ENCODE measurements around the gene PBX1. TPM values are rescaled to one million over a fixed set of nuclear protein-coding genes. Genes with fewer than 3 reads are reported as not detected.

PBX1 gene
- polyA plus RNA-seq, 1 donor (not counting 4 experiments of a cell fraction or from before 2014, with no cell fraction given): 2.2 TPM

GRCh38 chr1:164575356-164575886 lies 16.4 kb downstream of the PBX1 start:
- H3K9me3 ChIP-seq (ENCODE audit: control insufficient read depth, low read depth, low read length): no peaks in the 10 kb centered on the region
- H3K36me3 ChIP-seq (ENCODE audit: control insufficient read depth in 2 of 2, extremely low read depth in 1 of 2, insufficient read depth in 2 of 2, low read length in 2 of 2): no peaks in the 10 kb centered on the region
- DNase-seq (ENCODE audit: low read depth, low spot score) (no peak), FAIRE-seq (no peak)
- H4K20me1 ChIP-seq (ENCODE audit: control insufficient read depth, extremely low read depth, insufficient read depth, low read length): no peaks in the 10 kb centered on the region
- H3K9me1 ChIP-seq (ENCODE audit: control insufficient read depth, extremely low read depth, insufficient read depth, low read length): no peaks in the 10 kb centered on the region
- TF ChIP-seq CTCF (optimal IDR thresholded peaks at IDR 0.05 in 1 of 3, IDR thresholded peaks at IDR 0.05 in 1 of 3, conservative IDR thresholded peaks at IDR 0.05 in 1 of 3; ENCODE audit: extremely low read depth in 1 of 3, insufficient read depth in 2 of 3, low read length in 3 of 3) (no peak), EZH2 (IDR thresholded peaks at IDR 0.05; ENCODE audit: low read length) (no peak)
- no peaks in the 10 kb centered on the region for H3K27me3 ChIP-seq (ENCODE audit: control insufficient read depth, extremely low read depth, insufficient read depth, low read length)
- no peak overlapping the region for H3K27ac ChIP-seq (ENCODE audit: control insufficient read depth, insufficient read depth, low read length)
- H3K9ac ChIP-seq (ENCODE audit: control insufficient read depth, extremely low read depth, insufficient read depth, low read length): no peak overlapping the region
- no peaks in the 10 kb centered on the region for H3K79me2 ChIP-seq (ENCODE audit: control insufficient read depth, insufficient read depth, low read length)
- H3K4me1 ChIP-seq (ENCODE audit: control insufficient read depth, extremely low read depth, insufficient read depth, low read length): no peaks in the 10 kb centered on the region
- dilution Hi-C loops (cut with MboI; ENCODE audit: extremely low pct_ligation_motif_present, low sequenced_read_pairs): no loop called here
- H3K4me2 ChIP-seq (ENCODE audit: control insufficient read depth, extremely low read depth, insufficient read depth, low read depth, low read length): no peak overlapping the region
- H2AFZ ChIP-seq (ENCODE audit: control insufficient read depth, low read length): no peak overlapping the region
- H3K4me3 ChIP-seq (ENCODE audit: control insufficient read depth in 2 of 3, extremely low read depth in 1 of 3, insufficient read depth in 2 of 3, low read depth in 1 of 3, low read length in 3 of 3): no peak overlapping the region

DNA sequence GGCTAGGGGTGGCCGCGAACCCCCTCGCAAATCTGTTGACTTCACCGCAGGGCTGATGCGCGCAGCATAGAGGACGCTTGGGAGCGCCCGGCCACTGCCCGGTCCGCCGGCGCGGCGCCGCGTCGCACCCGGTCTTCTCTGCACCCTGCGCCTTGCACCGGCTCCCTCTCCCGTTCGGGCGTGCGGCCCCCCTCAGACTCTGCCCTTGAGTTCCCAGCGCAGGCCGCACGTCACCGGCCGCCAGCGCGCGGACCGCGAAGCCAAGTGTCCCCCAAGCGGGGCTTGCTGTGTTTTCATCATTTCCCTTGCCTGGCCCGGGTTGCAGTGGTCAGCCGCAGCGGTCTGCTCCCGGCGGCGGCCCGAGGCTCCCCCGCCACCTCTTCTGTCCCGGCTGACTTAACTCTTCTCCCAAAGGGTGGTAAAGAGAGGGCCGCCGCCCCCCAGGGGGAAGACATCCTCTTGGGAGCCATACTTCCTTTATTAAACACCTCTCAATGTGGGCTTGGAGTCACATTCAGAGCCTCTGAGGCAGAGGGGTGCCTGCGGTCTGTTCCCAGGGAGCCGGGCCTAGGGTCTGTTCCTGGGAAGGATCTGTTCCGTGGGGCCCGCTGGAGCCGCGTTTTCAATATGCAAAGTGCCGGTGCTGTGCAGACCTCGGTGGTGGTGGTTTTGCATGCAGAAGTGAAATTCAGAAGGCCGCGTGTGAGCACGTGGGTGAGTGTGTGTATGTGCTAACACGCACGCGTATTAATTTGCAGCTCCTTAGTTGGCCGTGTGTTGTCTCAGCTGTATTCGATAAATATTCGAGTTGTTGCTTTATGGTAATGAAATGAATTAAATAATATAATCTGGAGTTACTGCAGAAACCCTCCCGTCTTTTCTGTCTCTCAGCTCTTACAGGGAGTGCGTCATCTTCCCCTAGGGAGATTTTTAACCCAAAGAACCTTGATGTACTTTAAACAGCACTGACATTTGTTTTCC lies 17.6 kb downstream of the PBX1 start:
- Histone ChIP-seq H3K9me1 (ENCODE audit: control insufficient read depth, extremely low read depth, insufficient read depth, low read length) (no peaks in the 10 kb centered on the region), H2AFZ (ENCODE audit: control insufficient read depth, low read length) (no peak overlapping the region), H4K20me1 (ENCODE audit: control insufficient read depth, extremely low read depth, insufficient read depth, low read length) (no peaks in the 10 kb centered on the region), H3K4me3 (ENCODE audit: control insufficient read depth in 2 of 3, extremely low read depth in 1 of 3, insufficient read depth in 2 of 3, low read depth in 1 of 3, low read length in 3 of 3) (no peak overlapping the region), H3K36me3 (ENCODE audit: control insufficient read depth in 2 of 2, extremely low read depth in 1 of 2, insufficient read depth in 2 of 2, low read length in 2 of 2) (no peaks in the 10 kb centered on the region), H3K9me3 (ENCODE audit: control insufficient read depth, low read depth, low read length) (no peaks in the 10 kb centered on the region), H3K27ac (ENCODE audit: control insufficient read depth, insufficient read depth, low read length) (no peak overlapping the region), H3K27me3 (ENCODE audit: control insufficient read depth, extremely low read depth, insufficient read depth, low read length) (no peaks in the 10 kb centered on the region), H3K4me2 (ENCODE audit: control insufficient read depth, extremely low read depth, insufficient read depth, low read depth, low read length) (no peak overlapping the region), H3K79me2 (ENCODE audit: control insufficient read depth, insufficient read depth, low read length) (no peaks in the 10 kb centered on the region), H3K4me1 (ENCODE audit: control insufficient read depth, extremely low read depth, insufficient read depth, low read length) (no peaks in the 10 kb centered on the region), H3K9ac (ENCODE audit: control insufficient read depth, extremely low read depth, insufficient read depth, low read length) (no peak overlapping the region)
- DNase-seq (ENCODE audit: low read depth, low spot score) (no peak), FAIRE-seq (no peak)
- no peak for TF ChIP-seq CTCF (optimal IDR thresholded peaks at IDR 0.05 in 1 of 3, IDR thresholded peaks at IDR 0.05 in 1 of 3, conservative IDR thresholded peaks at IDR 0.05 in 1 of 3; ENCODE audit: extremely low read depth in 1 of 3, insufficient read depth in 2 of 3, low read length in 3 of 3)
- no peak for TF ChIP-seq EZH2 (IDR thresholded peaks at IDR 0.05; ENCODE audit: low read length)
- dilution Hi-C loops (cut with MboI; ENCODE audit: extremely low pct_ligation_motif_present, low sequenced_read_pairs): no loop called here
